Femur (tissue), 1 donor: ENCODE measurements around the gene SCG5.

Source experiments
- DNase-seq: peaks from one replicate; pipeline ENCODE4 v3.0.0-alpha.2; 2017

The SCG5 gene

GRCh38 chr15:32659340-32660155 is 18.0 kb downstream of the SCG5 start:
- DNase-seq = peak; percentile 72

- DNase-seq = no peak
These were observed 22.2 kb downstream of the SCG5 start for GRCh38 chr15:32663671-32664070.

- DNase-seq = no peak
These were observed 23.3 kb downstream of the SCG5 start for GRCh38 chr15:32664796-32665195.

GRCh38 chr15:32667321-32667720 is 25.8 kb downstream of the SCG5 start:
- no peak for DNase-seq

GRCh38 chr15:32668942-32669341 is 27.4 kb downstream of the SCG5 start:
- no peak for DNase-seq

GRCh38 chr15:32669896-32670611 is 28.5 kb downstream of the SCG5 start:
- DNase-seq = no peak

GRCh38 chr15:32670623-32671022 is 29.1 kb downstream of the SCG5 start:
- no peak for DNase-seq

GRCh38 chr15:32671339-32672325 is 30.1 kb downstream of the SCG5 start:
- peak; percentile 74 for DNase-seq

GRCh38 chr15:32674681-32675080 is 33.2 kb downstream of the SCG5 start:
- DNase-seq = no peak

- no peak for DNase-seq
These were observed 34.0 kb downstream of the SCG5 start for GRCh38 chr15:32675466-32675865.

- DNase-seq = no peak
These were observed 34.7 kb downstream of the SCG5 start for GRCh38 chr15:32676169-32676568.

GRCh38 chr15:32677238-32677750 is 35.8 kb downstream of the SCG5 start:
- DNase-seq = no peak

GRCh38 chr15:32679298-32679690 is 37.8 kb downstream of the SCG5 start:
- no peak for DNase-seq

- no peak for DNase-seq
These were observed 41.1 kb downstream of the SCG5 start for GRCh38 chr15:32682569-32682968.

GRCh38 chr15:32682977-32683630 is 41.6 kb downstream of the SCG5 start:
- DNase-seq = no peak

- DNase-seq = peak; percentile 42
These were observed 42.5 kb downstream of the SCG5 start for GRCh38 chr15:32683906-32684584.

GRCh38 chr15:32685576-32685975 is 44.1 kb downstream of the SCG5 start:
- no peak for DNase-seq

GRCh38 chr15:32687556-32687955 is 46.0 kb downstream of the SCG5 start:
- no peak for DNase-seq

- DNase-seq = no peak
These were observed 46.7 kb downstream of the SCG5 start for GRCh38 chr15:32688151-32688639.

GRCh38 chr15:32690941-32691688 is 49.6 kb downstream of the SCG5 start:
- DNase-seq = no peak

GRCh38 chr15:32691689-32692038 is 50.2 kb downstream of the SCG5 start:
- DNase-seq = no peak
